NCI-H446 (cell line): ENCODE results near the gene APLF.
"Not testable (repeated sequence)": the region's sequence is repeated elsewhere in the genome, so short reads cannot be mapped to it uniquely, and the experiment has no call there.

ENCODE experiments used
- DNase-seq, 2 experiments: peaks; one replicate each; lab custom pipeline; 2025; lab: John Stamatoyannopoulos, UW

Gene APLF

GRCh38 chr2:68441179-68441993 lies 26.0 kb upstream of the APLF start:
- peak; percentile 68 to 85 for DNase-seq

DNA sequence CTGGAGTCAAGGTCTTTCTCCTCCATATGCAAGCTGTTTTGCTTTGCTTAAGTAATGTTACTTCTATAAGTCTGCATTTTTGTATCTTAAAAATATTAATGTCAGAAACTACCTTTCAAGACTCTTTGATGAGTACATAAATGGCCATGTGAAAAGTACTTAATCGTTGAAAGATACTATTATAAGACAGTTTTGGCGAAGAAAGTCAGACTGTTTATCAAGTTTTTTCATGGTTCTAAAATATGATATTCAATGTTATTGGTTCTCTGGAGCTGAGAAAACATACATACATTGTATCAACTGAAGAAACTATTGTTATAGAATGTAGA lies 25.4 kb upstream of the APLF start:
- no peak for DNase-seq

DNA sequence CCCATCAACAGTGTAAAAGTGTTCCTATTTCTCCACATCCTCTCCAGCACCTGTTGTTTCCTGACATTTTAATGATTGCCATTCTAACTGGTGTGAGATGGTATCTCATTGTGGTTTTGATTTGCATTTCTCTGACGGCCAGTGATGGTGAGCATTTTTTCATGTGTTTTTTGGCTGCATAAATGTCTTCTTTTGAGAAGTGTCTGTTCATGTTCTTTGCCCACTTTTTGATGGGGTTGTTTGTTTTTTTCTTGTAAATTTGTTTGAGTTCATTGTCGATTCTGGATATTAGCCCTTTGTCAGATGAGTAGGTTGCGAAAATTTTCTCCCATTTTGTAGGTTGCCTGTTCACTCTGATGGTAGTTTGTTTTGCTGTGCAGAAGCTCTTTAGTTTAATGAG lies 21.0 kb upstream of the APLF start:
- not testable (repeated sequence) for DNase-seq

GRCh38 chr2:68447118-68447517 lies 20.3 kb upstream of the APLF start:
- DNase-seq, result no peak

DNA sequence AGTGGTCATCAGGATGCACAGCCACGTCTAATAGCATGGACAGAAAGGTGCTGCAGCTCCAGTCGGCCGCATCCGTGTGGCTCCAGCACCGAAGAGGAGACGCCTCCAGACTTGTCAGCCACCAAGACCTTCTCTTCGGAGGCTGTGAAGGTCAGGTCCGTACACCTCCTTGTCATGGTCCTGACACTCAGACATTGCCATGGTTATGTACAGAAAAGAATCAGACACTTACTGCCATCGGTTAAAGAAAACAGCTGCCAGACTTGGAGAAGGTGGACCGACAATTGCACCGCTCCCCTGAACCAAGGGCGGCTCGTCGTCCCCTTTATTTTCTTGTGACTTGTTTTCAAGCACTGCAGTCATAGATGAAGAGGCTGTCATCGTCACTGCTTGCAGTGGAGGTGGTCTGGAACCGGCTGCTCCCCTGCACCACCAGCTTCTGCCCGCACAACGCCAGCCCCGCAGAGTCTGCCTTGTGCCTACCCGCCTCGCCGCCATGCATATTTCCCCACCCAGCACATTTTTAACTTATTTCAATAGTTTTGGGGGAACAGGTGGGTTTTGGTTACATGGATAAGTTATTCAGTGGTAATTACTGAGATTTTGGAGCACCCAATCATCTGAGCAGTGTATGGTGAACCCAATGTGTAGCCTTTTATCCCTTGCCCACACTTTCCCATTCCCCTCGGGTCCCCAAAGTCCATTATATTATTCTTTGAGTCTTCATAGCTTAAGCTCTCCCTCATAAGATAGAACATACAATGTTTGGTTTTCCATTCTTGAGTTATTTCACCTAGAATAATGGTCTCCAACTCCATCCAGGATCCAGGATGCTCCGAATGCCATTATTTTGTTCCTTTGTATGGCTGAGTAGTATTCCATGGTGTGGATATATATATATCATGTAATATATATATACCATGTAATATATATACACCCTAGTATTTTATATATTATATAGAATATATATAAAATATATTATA lies 18.4 kb upstream of the APLF start:
- DNase-seq, result no peak

GRCh38 chr2:68452158-68452900 lies 15.1 kb upstream of the APLF start:
- DNase-seq, result peak in 1 of 2 experiments; percentile 3

- DNase-seq, result no peak
Observed at GRCh38 chr2:68453761-68454360, 13.5 kb upstream of the APLF start.

GRCh38 chr2:68454719-68455118 lies 12.7 kb upstream of the APLF start:
- DNase-seq, result no peak

- no peak for DNase-seq
Observed at GRCh38 chr2:68456198-68456597, 11.2 kb upstream of the APLF start.

GRCh38 chr2:68458981-68459380 lies 8.4 kb upstream of the APLF start:
- no peak for DNase-seq

- DNase-seq, result peak in 1 of 2 experiments; percentile 50
Observed at GRCh38 chr2:68463287-68463877, 4.0 kb upstream of the APLF start.

GRCh38 chr2:68464651-68465050 lies 2.7 kb upstream of the APLF start:
- DNase-seq, result no peak

DNA sequence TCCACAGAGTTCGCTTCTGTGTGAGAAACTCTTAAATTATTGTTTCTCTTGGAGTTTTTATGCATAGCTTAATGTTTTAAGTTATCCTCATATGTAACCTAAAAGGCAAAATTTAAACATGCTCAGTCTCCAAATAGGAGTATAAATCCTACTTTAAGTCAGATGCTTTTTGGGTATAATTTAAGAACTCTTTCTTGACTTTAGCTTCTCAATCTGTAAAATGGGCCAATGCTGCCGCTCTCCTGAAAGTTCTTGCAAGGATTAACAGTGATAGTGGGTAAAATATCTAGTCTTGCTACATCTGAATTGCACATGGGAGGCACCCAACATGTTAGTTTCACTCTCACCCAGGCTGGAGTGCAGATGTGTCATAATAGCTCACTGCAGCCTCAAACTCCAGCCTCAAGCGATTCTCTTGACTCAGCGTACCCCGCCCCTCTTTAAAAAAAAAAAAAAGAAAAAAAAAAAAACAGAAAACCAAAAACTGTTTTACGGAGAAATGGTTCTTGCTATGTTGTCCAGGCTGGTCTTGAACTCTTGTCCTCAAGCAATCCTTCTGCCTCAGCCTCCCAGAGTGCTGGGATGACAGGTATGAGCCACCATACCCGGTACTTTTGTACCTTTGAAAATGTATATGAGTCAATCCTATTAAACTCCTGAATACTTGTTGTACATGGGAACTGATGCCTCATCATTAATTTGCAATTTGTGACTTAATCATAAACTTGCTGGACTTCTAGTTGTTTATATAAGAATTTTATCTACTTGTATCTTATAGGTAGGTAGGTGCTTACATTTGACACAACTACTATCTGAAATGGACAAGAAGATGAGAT lies 2.1 kb upstream of the APLF start:
- no peak for DNase-seq

DNA sequence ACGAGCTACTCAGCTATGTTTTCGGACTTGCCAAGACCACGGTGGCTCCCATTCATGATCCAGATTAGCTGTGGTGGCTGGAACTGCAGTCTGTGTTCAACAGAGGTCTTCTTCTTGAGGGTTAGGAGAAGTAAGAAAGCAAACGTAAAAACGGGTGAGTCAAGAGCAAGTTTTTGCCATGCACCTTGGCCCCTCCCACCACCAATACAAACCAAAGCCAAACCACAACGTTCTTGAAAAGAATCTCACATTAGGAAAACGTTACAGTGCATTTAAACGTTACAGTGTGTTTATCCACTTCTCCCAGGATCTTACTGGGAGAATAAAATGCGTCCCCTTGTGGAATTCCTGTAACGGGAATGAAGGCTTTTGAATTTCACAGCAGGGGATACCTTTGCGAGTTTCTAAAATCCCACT lies 1.0 kb upstream of the APLF start:
- DNase-seq, result no peak

- DNase-seq, result no peak
Observed at GRCh38 chr2:68466778-68467076, 658 bp upstream of the APLF start.

DNA sequence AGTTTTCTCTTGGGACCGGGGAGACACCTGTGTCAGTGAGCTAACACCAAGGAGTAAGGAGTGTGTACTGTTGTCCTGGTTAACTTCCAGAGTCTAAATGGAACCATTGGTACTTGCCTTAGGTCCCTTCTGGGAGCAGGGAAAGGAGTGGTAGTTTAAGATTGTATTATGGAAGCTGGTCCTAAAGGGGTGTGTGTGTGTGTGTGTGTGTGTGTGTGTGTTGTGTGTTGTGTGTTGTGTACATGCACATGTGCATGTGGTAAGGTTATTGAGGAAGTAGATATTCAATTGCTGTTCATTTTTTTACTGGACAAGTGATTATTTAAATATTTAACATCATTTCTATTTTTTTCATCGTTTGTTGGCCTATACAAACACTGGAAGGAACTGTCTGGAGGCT lies 1.4 kb downstream of the APLF start:
- no peak for DNase-seq

DNA sequence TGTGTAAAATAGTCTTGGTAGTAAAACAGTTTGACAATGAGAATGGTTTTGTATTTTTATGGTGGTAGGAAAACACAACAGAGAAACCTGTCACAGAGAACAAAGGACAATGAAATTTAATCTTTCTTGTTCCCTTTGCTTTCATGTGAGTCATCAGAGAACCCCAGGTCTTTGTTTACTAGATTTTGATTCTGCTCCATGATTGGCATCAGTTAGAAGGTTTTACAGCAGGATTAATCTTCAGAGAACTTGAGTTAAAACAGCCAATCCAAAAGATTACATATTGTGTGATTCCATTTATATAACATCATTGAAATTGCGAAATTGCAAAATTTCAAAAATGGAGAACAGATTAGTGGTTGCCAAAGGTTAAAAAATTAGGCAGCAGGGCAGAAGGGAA lies 2.5 kb downstream of the APLF start:
- no peak for DNase-seq

- DNase-seq, result no peak
Observed at GRCh38 chr2:68471385-68471784, 4.0 kb downstream of the APLF start.

GRCh38 chr2:68472796-68473414 lies 5.5 kb downstream of the APLF start:
- DNase-seq, result no peak

GRCh38 chr2:68475110-68475509 lies 7.7 kb downstream of the APLF start:
- DNase-seq, result no peak
